SU-DHL-6 (cell line): Measurements from ENCODE around the gene RC3H2.

ENCODE experiments used
- H2AFZ ChIP-seq: fragments of 200-600 bp; sonication (generic); 2 replicates; pipeline ENCODE4 v1.6.1; 2014; ENCODE audit warnings: low read depth, mild to moderate bottlenecking, moderate library complexity, mixed read lengths, antibody characterized with exemption, low read length; ENCODE audit not compliant: severe bottlenecking
- H3F3A ChIP-seq: fragments of 200-600 bp; shearing (Covaris generic); 2 replicates; pipeline ENCODE4 v1.6.0; 2016; ENCODE audit warnings: antibody characterized with exemption, mild to moderate bottlenecking; ENCODE audit not compliant: insufficient read depth
- H3K27ac ChIP-seq: fragments of 200-600 bp; sonication (generic); 2 replicates; pipeline ENCODE4 v1.5.1; 2016; ENCODE audit warnings: low read depth, mild to moderate bottlenecking, low read length, moderate library complexity, mixed read lengths
- H3K27me3 ChIP-seq: fragments of 200-600 bp; sonication (generic), shearing (Covaris generic); 2 replicates; pipeline ENCODE4 v1.6.0; 2014; ENCODE audit warnings: mild to moderate bottlenecking, low read length
- H3K36me3 ChIP-seq: fragments of 200-600 bp; sonication (generic); 2 replicates; pipeline ENCODE4 v1.6.1; 2014; ENCODE audit warnings: mild to moderate bottlenecking, low read length, mixed read lengths
- H3K4me2 ChIP-seq: fragments of 300-600, 200-600 bp; shearing (Covaris generic), sonication (generic); 2 replicates; pipeline ENCODE4 v1.6.0; 2014; ENCODE audit warnings: low read length, low read depth, mild to moderate bottlenecking; ENCODE audit not compliant: poor library complexity, severe bottlenecking
- H3K4me3 ChIP-seq: fragments of 200-600 bp; sonication (generic); 2 replicates; pipeline ENCODE4 v1.5.1; 2014; ENCODE audit warnings: antibody characterized with exemption, low read length, mild to moderate bottlenecking, mixed read lengths; ENCODE audit not compliant: insufficient read depth, poor library complexity, severe bottlenecking
- H3K79me2 ChIP-seq: fragments of 200-600 bp; sonication (generic); 2 replicates; pipeline ENCODE4 v1.6.1; 2014; ENCODE audit warnings: mild to moderate bottlenecking, low read length, moderate library complexity; ENCODE audit not compliant: insufficient read depth
- H3K9ac ChIP-seq: fragments of 200-600 bp; sonication (generic); 2 replicates; pipeline ENCODE4 v1.7.0; 2014; ENCODE audit warnings: mild to moderate bottlenecking, low read length
- H3K9me2 ChIP-seq: fragments of 200-600 bp; sonication (generic); replicated peaks from 2 replicates; pipeline ENCODE4 v1.6.1; 2014; ENCODE audit warnings: low read length; ENCODE audit not compliant: insufficient read depth
- H3K9me3 ChIP-seq: fragments of 200-600 bp; sonication (generic); 2 replicates; pipeline ENCODE4 v1.6.1; 2014; ENCODE audit warnings: low read length, mixed read lengths; ENCODE audit not compliant: insufficient read depth
- H4K20me1 ChIP-seq: fragments of 200-600 bp; sonication (generic); 2 replicates; pipeline ENCODE4 v1.6.1; 2014; ENCODE audit warnings: low read depth, mild to moderate bottlenecking, antibody characterized with exemption, low read length, moderate library complexity, mixed read lengths
- CTCF ChIP-seq: fragments of 200-600 bp; sonication (generic); IDR thresholded peaks from one replicate; pipeline ENCODE4 v1.5.1; 2017; ENCODE audit warnings: antibody characterized with exemption, mild to moderate bottlenecking, low read length, moderate library complexity; ENCODE audit not compliant: insufficient read depth, poor library complexity, severe bottlenecking
- EZH2phosphoT487 ChIP-seq: fragments of 200-600 bp; sonication (generic), shearing (Covaris generic); conservative IDR thresholded peaks from 2 replicates; pipeline ENCODE4 v1.6.1; 2018; ENCODE audit warnings: mild to moderate bottlenecking, antibody characterized with exemption, low read length, moderate library complexity, mixed read lengths

The RC3H2 gene

DNA sequence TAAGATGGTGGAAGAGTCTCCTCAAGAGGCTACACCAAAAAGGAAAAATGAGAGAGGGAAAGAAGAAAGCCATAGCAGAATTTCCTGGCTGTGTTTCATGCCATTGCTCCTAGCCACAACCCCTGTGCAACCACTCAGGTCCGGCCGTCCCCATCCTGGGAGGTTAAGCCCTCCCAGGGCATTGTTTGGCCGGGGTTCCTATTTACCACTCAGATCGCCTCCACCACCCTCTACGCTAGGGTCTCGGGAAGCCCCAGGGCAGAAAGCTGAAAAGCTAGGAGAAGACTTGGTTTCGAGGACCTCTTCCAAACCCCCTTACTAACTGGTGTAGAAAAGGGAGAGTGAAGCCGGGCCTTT is 715 bp downstream of the RC3H2 start:
- peaks cover 56% of the 10 kb centered on the region for H3K79me2 ChIP-seq
- H3K27ac ChIP-seq = peak overlapping the region; percentile 82
- peak overlapping the region; percentile 93 for H3K9ac ChIP-seq
- peak overlapping the region; percentile 77 for H3K4me3 ChIP-seq
- no peaks in the 10 kb centered on the region for H3K9me3 ChIP-seq
- no peaks in the 10 kb centered on the region for H4K20me1 ChIP-seq
- TF ChIP-seq EZH2phosphoT487 (no peak), CTCF (no peak)
- H3F3A ChIP-seq = peaks cover 59% of the 10 kb centered on the region
- no peak overlapping the region for H2AFZ ChIP-seq
- peak overlapping the region; percentile 98 for H3K4me2 ChIP-seq
- H3K27me3 ChIP-seq = no peaks in the 10 kb centered on the region
- peaks cover under 1% of the 10 kb centered on the region; the same call in 1 of the 2 replicates for H3K36me3 ChIP-seq
- H3K9me2 ChIP-seq = no peaks in the 10 kb centered on the region

DNA sequence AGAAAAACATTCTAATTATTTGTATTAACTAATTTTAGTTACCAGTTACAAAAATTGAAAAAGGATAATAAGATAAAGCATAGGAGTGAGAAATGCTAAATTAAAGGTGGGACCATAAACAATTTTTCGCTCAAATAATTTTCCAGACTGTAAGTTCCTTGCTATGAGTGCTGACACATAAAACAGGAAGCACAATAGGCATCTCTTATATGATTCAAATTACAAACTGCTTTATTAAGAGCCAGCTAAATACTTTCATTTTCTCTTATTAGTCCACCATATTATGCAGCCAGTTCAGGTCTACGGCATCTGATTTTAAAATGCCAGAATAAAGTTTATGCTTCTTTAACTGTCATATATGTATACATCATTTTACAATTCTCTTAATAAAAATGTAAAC is 4.4 kb downstream of the RC3H2 start:
- peaks cover 89% of the 10 kb centered on the region for H3K79me2 ChIP-seq
- H3K4me2 ChIP-seq = peak overlapping the region; percentile 100
- H3K9me3 ChIP-seq = no peaks in the 10 kb centered on the region
- no peaks in the 10 kb centered on the region for H4K20me1 ChIP-seq
- H3K9ac ChIP-seq = peak overlapping the region; percentile 45
- no peak overlapping the region for H2AFZ ChIP-seq
- peaks cover 39% of the 10 kb centered on the region for H3F3A ChIP-seq
- H3K9me2 ChIP-seq = no peaks in the 10 kb centered on the region
- TF ChIP-seq CTCF (no peak), EZH2phosphoT487 (no peak)
- H3K27me3 ChIP-seq = no peaks in the 10 kb centered on the region
- H3K27ac ChIP-seq = peak overlapping the region; percentile 71
- H3K36me3 ChIP-seq = peaks cover 9% of the 10 kb centered on the region; the same call in 1 of the 2 replicates
- H3K4me3 ChIP-seq = peak overlapping the region; percentile 43

GRCh38 chr9:122897969-122898368 is 7.2 kb downstream of the RC3H2 start:
- Histone ChIP-seq H3F3A (peaks cover 25% of the 10 kb centered on the region), H3K27ac (no peak overlapping the region), H3K4me3 (no peak overlapping the region), H3K9ac (no peak overlapping the region), H4K20me1 (no peaks in the 10 kb centered on the region), H2AFZ (no peak overlapping the region), H3K79me2 (peaks cover 89% of the 10 kb centered on the region), H3K4me2 (no peak overlapping the region), H3K9me3 (no peaks in the 10 kb centered on the region), H3K9me2 (no peaks in the 10 kb centered on the region), H3K27me3 (no peaks in the 10 kb centered on the region), H3K36me3 (peaks cover 20% of the 10 kb centered on the region; the same call in 1 of the 2 replicates)
- no peak for TF ChIP-seq CTCF
- TF ChIP-seq EZH2phosphoT487 = no peak

GRCh38 chr9:122888480-122888879 is 16.7 kb downstream of the RC3H2 start:
- Histone ChIP-seq H2AFZ (no peak overlapping the region), H3K27ac (no peak overlapping the region), H4K20me1 (no peaks in the 10 kb centered on the region), H3K79me2 (0 out of 2 replicates have a peak, but pooled peaks cover under 1% of the 10 kb centered on the region), H3K4me3 (no peak overlapping the region), H3K9me2 (no peaks in the 10 kb centered on the region), H3K4me2 (no peak overlapping the region), H3K27me3 (no peaks in the 10 kb centered on the region), H3K9ac (no peak overlapping the region), H3F3A (0 out of 2 replicates have a peak, but pooled peaks cover 5% of the 10 kb centered on the region), H3K9me3 (no peaks in the 10 kb centered on the region), H3K36me3 (peaks cover 37% of the 10 kb centered on the region; the same call in 1 of the 2 replicates)
- TF ChIP-seq EZH2phosphoT487 (no peak), CTCF (no peak)
